Endodermal cell (in vitro differentiated cells): Measurements from ENCODE around the gene C1orf115. TPM values are rescaled to one million over a fixed set of nuclear protein-coding genes. Genes with fewer than 3 reads are reported as not detected.

ENCODE experiments used
- DNase-seq: peaks from one replicate; pipeline ENCODE4 v3.0.0-alpha.2; 2017
- H3K27ac ChIP-seq: 2 replicates; pipeline ENCODE4 v1.5.1; 2013; ENCODE audit warnings: mild to moderate bottlenecking, low read depth, low read length, moderate library complexity
- H3K27me3 ChIP-seq: 2 replicates; pipeline ENCODE4 v1.6.1; 2013; ENCODE audit warnings: mild to moderate bottlenecking, low read length, moderate library complexity; ENCODE audit not compliant: insufficient read depth, control insufficient read depth, poor library complexity, severe bottlenecking
- H3K36me3 ChIP-seq: 2 replicates; pipeline ENCODE4 v1.7.0; 2013; ENCODE audit warnings: mild to moderate bottlenecking, low read length, moderate library complexity; ENCODE audit not compliant: control insufficient read depth, insufficient read depth
- H3K4me1 ChIP-seq: one replicate; pipeline ENCODE4 v1.7.0; 2013; ENCODE audit warnings: low read length; ENCODE audit not compliant: control insufficient read depth, insufficient read depth
- H3K4me3 ChIP-seq: 2 replicates; pipeline ENCODE4 v1.5.1; 2013; ENCODE audit warnings: mild to moderate bottlenecking, low read length, moderate library complexity
- H3K9ac ChIP-seq: 2 replicates; pipeline ENCODE4 v1.6.1; 2013; ENCODE audit warnings: mild to moderate bottlenecking, low read length, moderate library complexity; ENCODE audit not compliant: poor library complexity, severe bottlenecking; ENCODE audit errors: extremely low read depth
- H3K9me3 ChIP-seq: 2 replicates; pipeline ENCODE4 v1.6.1; 2013; ENCODE audit warnings: mild to moderate bottlenecking, low read length, moderate library complexity; ENCODE audit not compliant: control insufficient read depth
- H3K27ac Mint-ChIP-seq: 2 replicates; pipeline ENCODE4 v1.8.0; 2020; ENCODE audit warnings: mixed read lengths
- H3K27me3 Mint-ChIP-seq: 2 replicates; pipeline ENCODE4 v1.8.0; 2021; ENCODE audit warnings: mild to moderate bottlenecking, mixed read lengths; ENCODE audit not compliant: insufficient read depth
- H3K36me3 Mint-ChIP-seq: 2 replicates; pipeline ENCODE4 v1.8.0; 2020; ENCODE audit warnings: low read depth, mixed read lengths
- H3K4me1 Mint-ChIP-seq: 2 replicates; pipeline ENCODE4 v1.8.0; 2020; ENCODE audit warnings: mixed read lengths
- H3K4me3 Mint-ChIP-seq: 2 replicates; pipeline ENCODE4 v1.8.0; 2020; ENCODE audit warnings: mild to moderate bottlenecking, moderate library complexity, mixed read lengths
- H3K9me3 Mint-ChIP-seq: 2 replicates; pipeline ENCODE4 v1.8.0; 2020; ENCODE audit warnings: mild to moderate bottlenecking, mixed read lengths
- CTCF ChIP-seq: fragments of 200-600 bp; sonication (generic); conservative IDR thresholded peaks from 2 replicates; pipeline ENCODE4 v1.5.0; 2021; ENCODE audit warnings: antibody characterized with exemption, mild to moderate bottlenecking
- WGBS, 2 experiments: methylation state at CpG; one replicate each; pipeline versions ENCODE4 v1.1.5 to v1.1.7; 2013; ENCODE audit warnings: missing lambda C conversion rate in 2 of 2, mixed read lengths in 1 of 2; ENCODE audit not compliant: insufficient coverage in 1 of 2, insufficient read length in 1 of 2; 5-methylcytosine and 5-hydroxymethylcytosine counted together
- total RNA-seq, 2 donors: library from RNA; stranded (reverse); fragmentation: NEBNext Ultra II Directional in 1 of 2; extraction: Animal tissue kit (Norgen Biotek cat#: 25700) in 1 of 2; gene quantifications; 2 replicates in 1 of 2; 3 replicates in 1 of 2; pipeline ENCODE4 v1.2.1, GENCODE V29; 2021

Gene C1orf115
- total RNA-seq, 2 donors from 2014 or later: 7.5 to 11.5 TPM

GRCh38 chr1:220696226-220696862, 6.2 kb downstream of the C1orf115 start:
- Histone ChIP-seq H3K27me3 (peaks cover 14% of the 10 kb centered on the region), H3K4me3 (no peak overlapping the region), H3K27ac (no peak overlapping the region), H3K4me1 (no peaks in the 10 kb centered on the region), H3K9me3 (no peaks in the 10 kb centered on the region), H3K36me3 (no peaks in the 10 kb centered on the region), H3K9ac (no peak overlapping the region)
- Mint-ChIP-seq H3K4me1 (peaks cover under 1% of the 10 kb centered on the region), H3K27ac (no peak overlapping the region), H3K36me3 (peaks cover 2% of the 10 kb centered on the region), H3K9me3 (no peaks in the 10 kb centered on the region), H3K27me3 (peaks cover 21% of the 10 kb centered on the region), H3K4me3 (no peak overlapping the region)
- 94 to 98% methylated on average over 9 to 16 of the region's 16 CpGs for WGBS, 2 experiments
- DNase-seq: no peak
- no peak for TF ChIP-seq CTCF

- H3K27ac Mint-ChIP-seq: no peak overlapping the region
Observed at GRCh38 chr1:220696863-220697231, 6.7 kb downstream of the C1orf115 start.

GRCh38 chr1:220697326-220697725, 7.2 kb downstream of the C1orf115 start:
- Mint-ChIP-seq H3K4me1 (no peaks in the 10 kb centered on the region), H3K27me3 (peaks cover 11% of the 10 kb centered on the region), H3K9me3 (no peaks in the 10 kb centered on the region), H3K4me3 (no peak overlapping the region), H3K36me3 (peaks cover 2% of the 10 kb centered on the region), H3K27ac (no peak overlapping the region)
- no peaks in the 10 kb centered on the region for H3K4me1 ChIP-seq
- H3K9me3 ChIP-seq: no peaks in the 10 kb centered on the region
- TF ChIP-seq CTCF: no peak
- H3K9ac ChIP-seq: no peak overlapping the region
- peaks cover 4% of the 10 kb centered on the region for H3K27me3 ChIP-seq
- H3K4me3 ChIP-seq: no peak overlapping the region
- no peak for DNase-seq
- no peaks in the 10 kb centered on the region for H3K36me3 ChIP-seq
- 88 to 94% methylated on average over 5 to 6 of the region's 6 CpGs for WGBS, 2 experiments
- H3K27ac ChIP-seq: no peak overlapping the region

More at GRCh38 chr1:220696863-220697231, 6.7 kb downstream of the C1orf115 start:
- no peaks in the 10 kb centered on the region for H3K9me3 Mint-ChIP-seq
- Histone ChIP-seq H3K9ac (no peak overlapping the region), H3K4me1 (no peaks in the 10 kb centered on the region), H3K9me3 (no peaks in the 10 kb centered on the region), H3K4me3 (no peak overlapping the region), H3K27me3 (peaks cover 9% of the 10 kb centered on the region), H3K36me3 (no peaks in the 10 kb centered on the region), H3K27ac (no peak overlapping the region)
- H3K4me3 Mint-ChIP-seq: no peak overlapping the region
- peaks cover 16% of the 10 kb centered on the region for H3K27me3 Mint-ChIP-seq
- no peak for DNase-seq
- peaks cover 2% of the 10 kb centered on the region for H3K36me3 Mint-ChIP-seq
- H3K4me1 Mint-ChIP-seq: no peaks in the 10 kb centered on the region
- no peak for TF ChIP-seq CTCF
- 83 to 90% methylated on average over 8 to 9 of the region's 9 CpGs for WGBS, 2 experiments
